GM18519 (cell line): ENCODE results near the gene CAMK2D.

ENCODE experiments used
- ATAC-seq: cut with Tn5 transposase; IDR thresholded peaks from one replicate; pipeline ENCODE4 v1.9.1; 2021; ENCODE audit warnings: mild to moderate bottlenecking, moderate library complexity; ENCODE audit not compliant: unreplicated experiment, low FRiP score

CAMK2D gene

GRCh38 chr4:113497154-113497884 lies 264.2 kb downstream of the CAMK2D start:
- no peak for ATAC-seq

GRCh38 chr4:113496698-113497097 lies 264.8 kb downstream of the CAMK2D start:
- ATAC-seq = no peak

GRCh38 chr4:113495790-113496189 lies 265.7 kb downstream of the CAMK2D start:
- no peak for ATAC-seq

- ATAC-seq = no peak
These were observed 278.4 kb downstream of the CAMK2D start for GRCh38 chr4:113483131-113483530.

GRCh38 chr4:113482325-113482724 lies 279.2 kb downstream of the CAMK2D start:
- no peak for ATAC-seq

- no peak for ATAC-seq
These were observed 279.7 kb downstream of the CAMK2D start for GRCh38 chr4:113481820-113482219.

GRCh38 chr4:113480109-113480508 lies 281.4 kb downstream of the CAMK2D start:
- ATAC-seq = no peak

- ATAC-seq = no peak
These were observed 283.5 kb downstream of the CAMK2D start for GRCh38 chr4:113478032-113478431.

GRCh38 chr4:113476800-113477199 lies 284.7 kb downstream of the CAMK2D start:
- no peak for ATAC-seq

- no peak for ATAC-seq
These were observed 287.5 kb downstream of the CAMK2D start for GRCh38 chr4:113474017-113474416.

GRCh38 chr4:113472864-113473263 lies 288.7 kb downstream of the CAMK2D start:
- no peak for ATAC-seq

- ATAC-seq = no peak
These were observed 290.2 kb downstream of the CAMK2D start for GRCh38 chr4:113471146-113471860.

- ATAC-seq = no peak
These were observed 291.6 kb downstream of the CAMK2D start for GRCh38 chr4:113469926-113470325.

GRCh38 chr4:113469023-113469390 lies 292.5 kb downstream of the CAMK2D start:
- ATAC-seq = no peak

- no peak for ATAC-seq
These were observed 293.1 kb downstream of the CAMK2D start for GRCh38 chr4:113468165-113469022.

- no peak for ATAC-seq
These were observed 294.0 kb downstream of the CAMK2D start for GRCh38 chr4:113467581-113467980.

- no peak for ATAC-seq
These were observed 299.3 kb downstream of the CAMK2D start for GRCh38 chr4:113462286-113462685.

GRCh38 chr4:113461281-113461680 lies 300.3 kb downstream of the CAMK2D start:
- ATAC-seq = no peak

GRCh38 chr4:113457886-113458285 lies 303.7 kb downstream of the CAMK2D start:
- no peak for ATAC-seq

- ATAC-seq = no peak
These were observed 304.4 kb downstream of the CAMK2D start for GRCh38 chr4:113457121-113457520.

GRCh38 chr4:113455061-113455460 lies 306.5 kb downstream of the CAMK2D start:
- no peak for ATAC-seq
